Peyer's patch (tissue), 4 donors: ENCODE results near the gene RPL7A.

Experiments used
- POLR2A ChIP-seq, 2 donors: fragments of 450-650 bp; IDR thresholded peaks; one replicate each; pipeline ENCODE4 v1.5.1; 2017; ENCODE audit warnings: antibody characterized with exemption in 2 of 2, mild to moderate bottlenecking in 2 of 2, moderate library complexity in 2 of 2
- TF ChIP-seq, protein P1 (sequence below), 6 experiments: fragments of 450-650 bp in 4 of 6; fragments of 200-600 bp in 2 of 6; sonication (generic) in 1 of 6; IDR thresholded peaks; one replicate each; pipeline ENCODE4 v1.5.1; 2017 to 2019; ENCODE audit warnings: antibody characterized with exemption in 6 of 6, mild to moderate bottlenecking in 3 of 6, moderate library complexity in 1 of 6

DNA sequence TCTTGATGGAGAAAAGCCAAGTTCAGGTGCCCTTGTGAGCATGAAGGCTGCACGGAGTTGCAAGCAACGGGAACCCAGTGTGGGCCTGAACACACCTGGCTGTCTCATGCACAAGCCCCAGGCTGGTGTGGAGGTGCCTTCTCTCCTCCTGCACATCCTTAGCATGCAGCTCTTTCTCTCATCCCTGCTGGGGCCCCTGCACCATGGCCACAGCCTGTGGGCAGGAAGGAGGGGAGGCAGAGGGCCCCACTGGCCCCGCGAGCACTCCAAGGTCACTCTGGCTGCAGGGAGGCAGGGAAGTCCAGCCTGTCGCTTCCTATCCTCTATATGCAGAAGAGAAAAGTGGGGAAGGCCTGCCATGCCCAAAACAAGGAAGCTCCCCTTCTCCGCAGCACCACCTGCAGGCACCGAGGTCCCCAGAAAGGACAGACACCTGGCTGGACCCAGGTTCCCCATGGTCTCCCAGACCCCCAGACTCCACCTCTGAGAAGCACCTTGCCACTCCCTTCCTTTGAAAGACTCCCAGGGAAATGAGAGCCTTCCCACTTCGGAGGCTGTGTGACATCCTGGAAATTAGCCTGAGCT, 46.8 kb downstream of the RPL7A start:
- no peak for TF ChIP-seq POLR2A (IDR thresholded peaks at IDR 0.05)
- TF ChIP-seq, protein P1, sequence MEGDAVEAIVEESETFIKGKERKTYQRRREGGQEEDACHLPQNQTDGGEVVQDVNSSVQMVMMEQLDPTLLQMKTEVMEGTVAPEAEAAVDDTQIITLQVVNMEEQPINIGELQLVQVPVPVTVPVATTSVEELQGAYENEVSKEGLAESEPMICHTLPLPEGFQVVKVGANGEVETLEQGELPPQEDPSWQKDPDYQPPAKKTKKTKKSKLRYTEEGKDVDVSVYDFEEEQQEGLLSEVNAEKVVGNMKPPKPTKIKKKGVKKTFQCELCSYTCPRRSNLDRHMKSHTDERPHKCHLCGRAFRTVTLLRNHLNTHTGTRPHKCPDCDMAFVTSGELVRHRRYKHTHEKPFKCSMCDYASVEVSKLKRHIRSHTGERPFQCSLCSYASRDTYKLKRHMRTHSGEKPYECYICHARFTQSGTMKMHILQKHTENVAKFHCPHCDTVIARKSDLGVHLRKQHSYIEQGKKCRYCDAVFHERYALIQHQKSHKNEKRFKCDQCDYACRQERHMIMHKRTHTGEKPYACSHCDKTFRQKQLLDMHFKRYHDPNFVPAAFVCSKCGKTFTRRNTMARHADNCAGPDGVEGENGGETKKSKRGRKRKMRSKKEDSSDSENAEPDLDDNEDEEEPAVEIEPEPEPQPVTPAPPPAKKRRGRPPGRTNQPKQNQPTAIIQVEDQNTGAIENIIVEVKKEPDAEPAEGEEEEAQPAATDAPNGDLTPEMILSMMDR (IDR thresholded peaks at IDR 0.05), result no peak
